CD4-positive, alpha-beta T cell treated with Interleukin-21 for 1 hour (primary cell): Measurements from ENCODE around the gene CD300A.
A peak's percentile ranks its signal among the peaks of the same experiment; 100 is the strongest.

ENCODE experiments used
- DNase-seq: peaks from one replicate; pipeline ENCODE4 v3.0.0-alpha.2; 2020

Gene CD300A

DNA sequence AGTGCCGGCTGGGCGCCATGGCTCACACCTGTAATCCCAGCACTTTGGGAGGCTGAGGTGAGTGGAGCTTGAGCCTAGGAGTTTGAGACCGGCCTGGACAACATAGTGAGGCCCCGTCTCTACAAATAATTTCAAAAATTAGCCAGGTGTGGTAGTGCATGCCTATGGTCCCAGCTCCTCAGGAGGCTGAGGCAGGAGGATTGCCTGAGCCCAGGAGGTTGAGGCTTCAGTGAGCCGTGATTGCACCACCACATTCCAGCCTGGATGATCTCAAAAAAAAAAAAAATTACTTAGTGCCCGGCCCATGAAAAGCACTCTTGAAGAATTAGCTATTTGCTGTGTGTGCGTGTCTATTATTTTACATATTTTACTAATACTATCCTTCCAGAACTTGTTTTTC is 24.9 kb upstream of the CD300A start:
- no peak for DNase-seq

DNA sequence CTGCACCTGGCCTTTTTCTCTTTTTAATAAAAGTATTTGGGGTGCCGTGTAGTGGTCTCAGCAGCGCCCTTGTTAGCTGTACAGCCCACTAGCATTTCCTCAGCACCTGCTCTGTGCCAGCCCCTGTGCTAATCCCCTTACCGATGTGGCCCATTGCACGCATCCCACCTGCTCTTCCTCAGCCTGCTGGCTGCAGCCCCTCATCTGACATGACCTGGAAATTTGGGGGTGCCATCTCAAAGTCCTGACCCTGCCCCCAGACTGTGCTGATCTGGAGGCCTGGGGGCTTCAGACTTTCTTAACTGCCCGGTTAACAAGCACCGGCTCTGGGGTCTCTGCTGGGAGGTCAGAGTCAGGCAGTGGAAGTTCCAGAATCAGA is 24.2 kb upstream of the CD300A start:
- no peak for DNase-seq

DNA sequence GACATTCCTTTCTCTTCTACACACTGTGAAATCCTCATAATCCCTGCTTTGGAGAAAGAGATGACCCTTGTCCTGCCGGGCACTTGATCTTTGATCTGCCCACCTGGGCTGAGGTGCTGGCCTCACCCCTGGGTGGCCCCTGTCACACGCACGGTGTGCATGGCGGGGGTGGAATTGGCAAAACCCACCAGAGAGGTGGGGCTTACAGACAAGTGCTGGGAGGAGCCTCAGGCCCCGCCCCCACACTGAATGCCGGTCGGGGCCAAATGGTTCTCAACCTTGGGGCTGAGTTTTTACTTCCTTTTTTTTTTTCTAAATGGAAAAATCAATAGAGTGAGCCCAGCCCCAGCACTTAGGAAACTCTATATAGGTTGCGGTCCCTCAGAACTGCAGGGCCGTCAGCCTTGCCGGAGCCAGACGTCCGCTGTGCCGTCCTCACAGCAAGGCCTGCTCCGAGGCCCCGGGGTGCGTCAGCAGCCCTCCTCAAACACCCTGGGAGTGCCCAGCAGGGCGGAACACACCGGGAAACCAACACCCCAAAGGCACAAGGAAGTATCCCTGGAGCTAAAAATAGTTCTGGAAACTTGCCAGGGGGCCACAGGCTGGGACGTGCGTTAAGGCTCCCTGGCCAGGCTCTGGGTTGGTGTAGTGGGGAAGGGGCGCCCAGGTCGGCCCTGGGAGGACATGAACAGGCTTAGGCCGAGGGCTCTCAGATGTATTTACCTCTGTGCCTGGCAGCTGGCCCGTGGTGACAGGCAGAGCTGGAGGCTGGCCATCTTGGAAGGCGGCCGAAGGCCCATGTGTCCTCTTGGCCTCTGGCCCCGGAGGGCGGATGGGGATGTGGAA is 23.5 kb upstream of the CD300A start:
- peak; percentile 25 for DNase-seq

DNA sequence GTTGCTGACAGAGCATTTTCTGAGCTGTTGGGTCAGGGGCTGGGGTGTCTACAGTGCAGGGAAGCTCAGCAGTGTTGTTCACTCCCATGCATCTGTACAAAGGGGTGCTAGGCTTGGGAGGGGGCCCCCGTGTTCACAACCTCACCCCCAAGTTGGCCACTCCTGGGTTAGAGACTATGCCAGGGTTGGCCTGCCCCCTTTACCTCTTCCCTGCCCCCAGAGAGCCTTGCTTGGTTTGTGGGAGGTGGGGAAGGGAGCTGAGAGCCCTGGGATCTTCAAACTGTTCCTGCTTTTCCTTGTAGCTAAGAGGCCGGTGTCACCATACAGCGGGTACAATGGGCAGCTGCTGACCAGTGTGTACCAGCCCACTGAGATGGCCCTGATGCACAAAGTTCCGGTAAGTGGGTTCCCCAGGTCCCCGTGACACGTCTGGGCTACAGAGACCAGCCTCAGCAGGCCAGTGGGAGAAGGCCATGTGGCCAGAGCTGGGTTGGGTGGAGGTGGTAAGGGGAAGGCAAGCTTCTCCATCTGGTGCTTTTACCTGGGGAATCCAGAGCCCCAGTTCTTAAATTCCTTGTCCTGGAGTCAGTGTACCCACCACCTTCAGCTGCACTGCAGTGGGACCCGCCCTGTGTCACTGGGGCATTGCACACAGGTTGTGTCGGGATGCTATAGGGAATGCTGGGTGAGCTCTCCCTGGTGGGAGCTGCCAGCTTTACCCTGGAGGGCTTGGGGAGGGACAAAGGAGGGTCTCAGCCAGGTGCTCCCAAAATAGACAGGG is 22.7 kb upstream of the CD300A start:
- no peak for DNase-seq

DNA sequence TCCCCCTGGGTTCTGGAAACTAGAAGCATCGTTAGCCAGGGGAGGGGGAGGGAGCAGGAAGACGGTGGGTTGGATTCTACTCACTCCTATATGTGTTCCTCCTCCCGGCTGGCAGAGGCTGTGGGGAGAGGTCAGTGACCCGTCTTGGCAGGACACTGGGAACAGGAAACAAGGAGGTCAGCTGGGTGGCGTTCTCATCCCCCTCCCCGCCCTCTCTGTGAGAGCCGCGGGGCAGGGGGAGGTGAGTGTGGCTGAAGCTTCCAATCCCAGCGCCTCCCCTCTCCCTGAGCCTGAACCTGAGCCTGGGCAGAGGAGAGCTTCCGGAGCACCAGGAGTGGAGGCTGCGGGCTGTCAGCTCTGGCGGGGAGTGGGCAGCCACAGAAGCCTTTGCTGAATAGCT is 22.0 kb upstream of the CD300A start:
- DNase-seq = no peak

DNA sequence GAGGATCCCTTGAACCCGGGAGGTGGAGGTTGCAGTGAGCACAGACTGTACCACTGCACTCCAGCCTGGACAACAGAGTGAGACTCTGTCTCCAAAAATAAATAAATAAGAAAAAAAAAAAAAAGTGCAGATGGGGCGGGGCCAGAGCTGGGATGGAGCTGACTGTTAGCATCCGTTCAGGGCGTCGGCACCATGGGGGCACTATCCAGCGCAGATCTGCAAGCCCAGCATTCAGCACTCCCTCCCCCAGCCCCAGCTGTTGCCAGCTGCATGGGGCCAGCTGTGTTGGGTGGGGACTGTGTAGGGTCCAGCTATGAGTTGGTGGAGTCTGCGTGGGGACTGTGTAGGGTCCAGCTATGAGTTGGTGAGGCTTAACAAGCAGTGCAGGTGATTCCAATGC is 21.3 kb upstream of the CD300A start:
- DNase-seq = no peak

DNA sequence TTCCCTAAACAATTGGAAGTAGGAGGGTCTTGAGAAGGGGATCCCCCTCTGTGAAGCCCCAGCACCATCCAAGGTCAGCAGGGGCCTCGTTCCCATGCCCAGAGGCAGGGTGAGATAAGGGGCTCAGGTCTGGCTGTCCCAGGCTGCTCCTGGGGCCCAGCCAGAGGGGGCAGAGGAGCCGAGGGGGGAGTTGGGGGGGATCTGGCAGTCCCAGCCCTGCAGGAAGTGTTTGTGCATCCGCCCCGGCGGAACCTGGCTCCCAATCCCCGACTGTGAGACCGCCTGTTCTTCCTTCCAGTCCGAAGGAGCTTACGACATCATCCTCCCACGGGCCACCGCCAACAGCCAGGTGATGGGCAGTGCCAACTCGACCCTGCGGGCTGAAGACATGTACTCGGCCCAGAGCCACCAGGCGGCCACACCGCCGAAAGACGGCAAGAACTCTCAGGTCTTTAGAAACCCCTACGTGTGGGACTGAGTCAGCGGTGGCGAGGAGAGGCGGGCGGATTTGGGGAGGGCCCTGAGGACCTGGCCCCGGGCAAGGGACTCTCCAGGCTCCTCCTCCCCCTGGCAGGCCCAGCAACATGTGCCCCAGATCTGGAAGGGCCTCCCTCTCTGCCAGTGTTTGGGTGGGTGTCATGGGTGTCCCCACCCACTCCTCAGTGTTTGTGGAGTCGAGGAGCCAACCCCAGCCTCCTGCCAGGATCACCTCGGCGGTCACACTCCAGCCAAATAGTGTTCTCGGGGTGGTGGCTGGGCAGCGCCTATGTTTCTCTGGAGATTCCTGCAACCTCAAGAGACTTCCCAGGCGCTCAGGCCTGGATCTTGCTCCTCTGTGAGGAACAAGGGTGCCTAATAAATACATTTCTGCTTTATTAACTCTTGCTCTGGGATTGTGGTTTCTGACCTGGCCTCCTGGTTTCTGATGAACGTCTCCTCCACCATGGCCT is 19.6 kb upstream of the CD300A start:
- no peak for DNase-seq

DNA sequence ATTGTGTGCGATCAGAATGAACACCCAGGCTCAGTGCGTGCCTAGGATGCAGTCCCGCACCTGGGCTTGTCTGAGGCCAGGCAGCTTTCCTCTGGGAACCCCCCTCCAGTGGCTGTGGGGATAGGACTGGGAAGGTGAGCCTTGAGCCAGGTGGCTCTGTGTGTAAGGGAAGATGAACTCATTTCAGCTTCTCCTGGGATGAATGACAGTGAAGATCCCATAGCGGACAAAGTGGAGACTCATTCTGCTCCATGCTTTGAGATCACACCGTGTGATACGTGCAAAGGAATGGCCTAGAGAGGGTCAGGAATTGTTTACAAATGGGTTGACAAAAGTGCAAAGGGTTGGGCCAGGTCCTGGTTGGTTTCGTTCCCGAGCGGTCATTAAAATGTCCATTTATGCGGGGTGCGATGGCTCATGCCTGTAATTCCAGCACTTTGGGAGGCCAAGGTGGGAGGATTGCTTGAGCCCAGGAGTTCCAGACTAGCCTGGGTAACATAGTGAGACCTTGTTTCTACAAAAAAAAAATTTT is 18.7 kb upstream of the CD300A start:
- no peak for DNase-seq

DNA sequence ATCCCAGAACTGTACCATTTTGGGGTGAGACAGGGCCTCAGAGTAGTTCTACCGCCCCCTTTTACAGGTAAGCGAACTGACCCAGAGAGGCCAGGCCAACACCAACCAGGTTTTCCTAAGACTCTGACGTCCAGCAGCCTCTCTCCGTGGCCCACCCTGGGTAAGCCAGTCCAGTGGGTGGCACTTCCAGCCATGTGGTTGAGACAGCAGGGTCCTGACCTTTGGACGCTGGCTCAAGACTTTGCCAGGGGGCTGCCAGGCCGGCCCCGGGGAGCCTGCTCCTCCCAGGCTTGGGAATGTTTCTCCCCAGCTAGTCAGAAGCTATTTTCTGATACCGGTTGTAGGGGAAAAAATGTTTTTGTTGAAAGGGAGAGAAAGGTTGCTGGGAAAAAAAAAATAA is 17.7 kb upstream of the CD300A start:
- no peak for DNase-seq

DNA sequence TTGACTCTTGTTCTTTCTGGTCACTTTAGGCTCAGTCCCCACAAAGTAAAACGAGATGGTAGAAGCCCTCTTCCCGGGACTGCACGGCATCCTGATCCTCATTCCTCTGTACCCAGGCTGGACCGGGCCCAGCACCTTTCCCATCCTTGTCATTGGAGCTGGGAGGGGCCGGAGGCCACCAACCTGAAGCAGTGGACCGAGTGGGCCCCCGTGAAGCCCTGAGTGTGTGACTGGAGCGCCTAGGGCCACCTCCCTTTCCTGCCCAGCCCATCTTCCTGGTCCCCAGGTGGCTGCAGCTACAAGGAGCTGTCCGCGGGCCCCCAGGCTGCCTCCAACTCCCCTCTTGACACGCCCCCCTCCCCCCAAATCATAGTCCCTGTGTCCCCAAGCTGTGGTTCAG is 17.1 kb upstream of the CD300A start:
- no peak for DNase-seq

DNA sequence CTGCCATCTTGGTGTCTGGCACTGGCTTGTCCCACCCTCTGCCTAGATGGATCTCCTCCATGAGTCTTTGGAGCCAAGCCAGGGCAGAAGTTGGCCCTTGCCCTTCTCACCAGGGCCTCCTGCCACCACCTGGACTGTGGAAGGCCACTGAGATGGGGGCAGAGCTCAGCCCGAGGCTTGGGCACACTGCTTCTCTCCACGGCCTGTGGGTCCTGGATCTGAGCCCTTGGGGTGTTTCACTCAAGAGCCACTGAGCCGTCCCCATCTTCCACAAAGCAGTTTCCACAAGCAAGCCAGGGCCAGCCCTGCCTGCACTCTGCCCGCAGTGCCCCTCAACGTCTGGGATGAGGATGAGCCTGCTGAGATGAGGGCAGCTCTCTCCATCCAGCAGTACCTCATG is 16.7 kb upstream of the CD300A start:
- no peak for DNase-seq

DNA sequence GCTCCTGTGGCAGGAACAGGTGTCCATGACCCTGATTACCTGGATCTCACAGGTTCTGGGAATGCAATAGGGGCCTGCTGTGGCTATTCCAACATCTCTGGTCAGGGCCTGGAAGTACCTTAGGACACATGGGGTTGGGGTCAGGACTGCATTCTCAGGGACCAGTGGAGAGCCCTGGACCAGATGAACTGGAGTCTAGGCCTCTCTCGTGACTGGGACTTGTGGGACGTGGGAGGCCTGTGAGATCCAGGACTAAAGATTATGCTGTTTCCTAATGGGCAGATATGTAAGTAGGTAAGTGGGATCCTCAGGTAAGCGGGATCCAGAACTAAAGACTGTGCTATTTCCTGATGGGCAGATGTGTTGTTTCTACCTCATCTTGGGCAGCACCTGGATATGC is 16.2 kb upstream of the CD300A start:
- DNase-seq = no peak

DNA sequence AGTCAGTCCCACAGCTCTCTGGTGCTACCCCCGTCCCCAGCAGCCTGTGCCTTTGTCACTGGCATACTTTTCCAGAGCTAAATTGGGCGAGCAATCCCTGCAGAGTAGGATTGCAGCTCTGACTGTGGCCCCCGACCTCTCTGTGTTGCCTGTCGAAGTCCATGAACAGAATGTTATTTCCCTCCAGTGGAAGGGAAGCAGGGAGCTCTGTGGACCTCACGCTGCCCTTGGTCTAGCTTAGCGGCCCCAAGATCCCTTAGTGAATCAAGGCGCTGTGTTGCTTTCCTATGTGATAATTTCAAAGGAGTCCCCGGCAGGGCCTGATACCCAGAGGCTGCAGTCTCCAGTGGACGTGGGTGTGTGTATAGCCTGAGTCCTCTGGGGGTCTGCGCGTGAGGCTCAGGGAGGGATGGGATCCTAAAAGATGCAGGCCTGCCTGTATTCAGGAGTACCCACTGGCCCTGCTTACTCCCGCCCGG is 15.5 kb upstream of the CD300A start:
- DNase-seq = no peak

DNA sequence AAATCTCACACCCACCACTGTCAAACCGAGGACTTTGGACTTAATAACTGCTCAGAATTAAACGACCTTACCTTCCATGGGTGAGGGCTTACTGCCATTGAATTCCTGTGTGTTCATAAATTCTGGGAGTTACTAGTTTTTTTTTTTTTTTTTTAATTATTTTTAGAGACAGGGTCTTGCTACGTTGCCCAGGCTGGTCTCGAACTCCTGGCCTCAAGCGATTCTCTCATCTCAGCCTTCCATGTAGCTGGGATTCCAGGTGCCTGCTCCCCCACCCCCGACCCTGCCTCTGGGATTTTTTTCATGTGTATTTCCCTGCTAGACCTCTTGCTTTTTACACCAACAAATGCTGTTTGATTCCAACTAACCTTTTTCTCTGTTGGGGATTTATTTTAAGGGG is 14.9 kb upstream of the CD300A start:
- DNase-seq = no peak

DNA sequence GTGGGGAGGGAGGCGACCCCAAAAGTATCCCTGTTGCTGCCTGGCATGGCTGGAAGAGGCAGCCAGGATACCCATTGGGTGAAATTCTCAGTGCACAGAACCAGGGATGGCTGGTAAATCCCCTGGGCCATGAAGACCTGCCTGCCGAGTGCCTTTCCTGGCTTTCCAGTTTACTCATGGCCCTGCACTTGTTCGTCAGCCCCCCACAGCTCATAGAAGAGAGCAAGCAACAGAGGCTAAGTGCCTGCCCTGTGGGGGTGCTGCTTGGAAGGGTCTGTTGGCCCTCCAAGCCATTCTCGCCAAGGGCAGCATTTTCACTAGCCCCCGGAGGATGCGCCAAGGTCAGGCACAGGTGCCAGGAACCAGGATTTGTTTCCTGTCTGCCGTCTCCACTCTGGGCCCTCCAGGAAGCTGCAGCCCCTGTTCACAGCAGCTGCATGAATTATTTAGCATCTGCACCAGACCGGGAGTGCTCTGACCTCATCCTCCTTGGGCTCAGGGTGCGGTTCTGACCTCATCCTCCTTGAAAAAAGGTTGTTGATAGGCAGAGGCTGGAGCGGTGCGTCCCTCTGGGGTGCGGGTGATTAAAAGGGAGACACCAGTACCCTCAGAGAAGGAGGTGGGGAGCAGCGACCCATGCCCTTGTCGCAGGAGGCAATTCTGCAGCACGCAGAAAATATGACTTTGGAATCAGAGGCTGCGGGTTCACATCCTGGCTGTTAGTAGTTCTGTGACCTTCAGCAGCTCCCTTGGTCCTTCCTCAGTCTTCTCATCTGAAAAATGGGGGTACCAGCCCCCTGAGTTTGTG is 14.2 kb upstream of the CD300A start:
- DNase-seq = no peak

DNA sequence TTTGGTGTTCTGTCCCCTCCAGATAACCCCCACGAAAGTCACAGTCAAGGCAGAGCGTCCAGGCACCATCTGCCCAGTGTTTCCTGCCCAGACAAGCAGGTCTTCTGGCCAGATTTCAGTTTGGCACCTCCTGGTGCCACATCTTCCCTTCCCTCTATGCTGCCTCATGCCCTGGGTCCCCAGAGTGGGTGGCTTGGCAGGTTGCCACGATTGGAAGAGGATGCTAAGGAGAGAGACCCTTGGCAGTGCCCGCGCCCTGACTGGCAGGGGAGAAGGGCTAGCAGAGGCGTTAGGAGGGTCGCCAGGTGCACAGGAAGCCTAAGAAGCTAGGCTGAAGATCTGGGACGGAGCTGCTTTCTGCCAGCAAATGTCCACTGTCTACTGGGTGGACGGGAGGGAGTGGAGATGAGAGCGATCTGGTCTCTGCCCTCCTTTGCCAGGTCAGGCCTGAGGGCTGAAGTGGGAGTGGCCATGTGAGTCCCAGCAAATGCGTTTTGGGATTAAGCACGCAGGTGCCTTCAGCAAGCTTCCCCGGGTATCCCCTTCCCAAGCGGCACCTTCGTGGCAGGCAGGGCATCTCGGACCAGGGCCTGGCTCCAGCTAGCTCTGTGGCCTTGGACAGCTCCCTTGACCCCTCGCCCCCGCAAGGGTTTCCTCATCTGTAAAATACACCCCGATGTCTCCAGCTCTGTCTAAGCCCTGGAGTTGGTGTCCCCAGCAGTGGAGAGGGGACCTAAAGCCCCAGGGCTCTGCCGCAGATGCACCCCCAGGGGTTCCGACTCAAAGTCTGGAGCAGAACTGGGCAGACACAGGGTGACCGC is 13.4 kb upstream of the CD300A start:
- no peak for DNase-seq

DNA sequence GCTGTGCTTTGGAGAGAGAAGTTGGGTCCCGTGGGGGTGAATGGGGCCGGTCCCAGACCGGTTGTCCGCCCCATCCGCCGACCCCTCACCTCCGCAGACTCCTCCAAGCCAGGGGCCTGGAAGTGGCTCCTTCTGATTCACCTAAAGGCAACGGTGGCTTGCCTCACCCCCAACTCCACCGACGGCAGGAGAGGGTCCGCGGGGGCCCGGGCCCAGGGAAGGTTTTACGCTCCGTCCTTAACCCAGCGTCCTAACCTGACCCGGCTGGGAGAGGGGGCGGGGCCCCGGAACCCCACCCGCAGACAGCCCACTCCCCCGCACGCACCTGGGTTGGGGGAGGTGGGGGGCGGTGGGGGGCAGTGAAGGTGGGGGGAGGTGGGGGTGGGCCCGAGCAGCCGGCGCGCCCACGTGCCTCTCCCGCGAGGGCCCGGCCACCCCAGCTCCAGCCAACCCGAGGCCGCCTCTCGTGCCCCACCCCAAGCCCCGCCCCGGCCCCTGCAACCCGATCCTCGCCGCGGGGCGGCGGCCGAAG is 12.7 kb upstream of the CD300A start:
- peak; percentile 77 for DNase-seq

DNA sequence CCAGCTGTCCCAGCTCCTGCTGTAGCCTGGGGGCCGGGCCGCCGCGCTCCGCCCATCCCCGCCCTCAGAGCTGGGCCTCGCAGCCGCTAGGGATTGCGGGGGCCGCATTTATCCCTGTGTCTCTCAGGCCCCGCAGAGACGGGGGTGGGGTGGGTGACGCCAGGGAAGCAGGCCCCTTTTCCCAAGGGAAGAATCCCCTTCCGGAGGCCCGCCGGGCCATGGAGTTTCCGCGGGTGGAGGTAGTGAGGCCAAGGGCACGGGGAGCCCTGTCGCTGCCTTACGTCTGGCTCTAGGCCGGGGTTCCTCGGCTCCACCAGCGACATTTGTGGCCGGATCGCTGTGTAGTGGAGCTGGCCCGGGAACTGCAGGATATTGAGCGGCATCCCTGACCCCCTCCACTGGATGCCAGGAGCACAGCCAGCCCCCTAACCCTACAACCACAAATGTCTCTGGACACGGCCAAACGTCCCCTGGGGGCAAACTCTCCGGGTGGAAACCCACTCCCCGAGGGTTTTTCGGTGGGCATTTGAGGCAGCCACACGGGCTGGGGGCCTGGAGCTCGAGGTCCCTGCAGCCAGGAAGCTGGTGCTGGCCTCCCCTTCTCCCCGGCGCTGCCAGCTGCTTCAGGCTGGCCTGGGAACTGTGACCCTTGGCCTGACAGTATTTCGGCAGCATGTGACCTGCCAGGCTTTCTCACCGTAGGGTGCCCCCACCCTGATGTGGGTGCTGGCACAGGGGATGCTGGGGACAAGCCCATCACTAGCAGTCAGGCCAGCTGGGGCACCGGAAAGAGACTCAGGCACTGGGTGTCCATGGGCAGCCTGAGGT is 12.0 kb upstream of the CD300A start:
- DNase-seq = no peak

DNA sequence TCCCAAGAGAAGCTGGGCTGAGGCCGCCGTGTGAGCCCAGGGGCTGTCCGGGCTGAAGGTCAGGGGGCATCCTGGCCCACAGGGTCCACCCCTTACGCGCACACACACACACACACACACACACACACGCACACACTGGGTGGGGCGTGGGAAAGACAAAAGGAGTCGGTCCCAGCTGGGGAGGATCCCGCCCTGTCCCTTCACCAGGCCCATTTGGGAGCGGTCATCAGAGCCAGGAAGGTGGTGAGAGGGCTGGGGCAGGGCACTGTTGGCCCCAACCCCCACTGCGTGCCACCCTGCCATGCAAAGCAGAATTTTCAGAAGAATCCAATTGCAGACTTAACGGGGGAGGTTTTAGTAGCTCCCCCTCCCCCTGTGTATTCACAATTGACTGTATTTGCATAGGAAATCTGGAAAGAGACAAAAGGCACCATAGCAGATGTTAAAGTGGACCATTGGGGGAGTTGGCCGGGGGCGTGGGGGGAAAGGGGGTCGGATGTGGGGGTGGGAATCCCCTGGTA is 11.3 kb upstream of the CD300A start:
- no peak for DNase-seq

DNA sequence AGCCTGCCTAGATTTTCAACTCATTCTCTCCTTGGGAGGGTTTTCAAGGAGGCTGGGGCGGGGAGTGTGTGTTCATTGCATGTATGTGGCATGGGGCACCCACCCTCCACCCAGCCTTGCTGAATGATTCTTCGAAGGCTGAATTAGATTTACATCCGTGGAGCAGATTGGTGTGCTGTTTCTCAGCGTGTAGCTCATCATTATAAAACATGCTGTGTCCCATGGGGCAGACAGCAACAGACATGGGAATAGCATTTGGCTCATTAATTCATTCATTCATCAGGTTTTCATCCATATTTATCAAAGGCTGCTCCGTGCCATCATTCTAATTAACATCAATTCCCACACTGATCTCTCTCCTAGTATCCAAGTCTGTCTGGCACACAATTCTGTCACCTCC is 10.6 kb upstream of the CD300A start:
- DNase-seq = no peak
